HuH-7.5 (cell line): ENCODE data around the gene GTF3C6.
"Not testable (repeated sequence)": the region's sequence is repeated elsewhere in the genome, so short reads cannot be mapped to it uniquely, and the experiment has no call there.

Experiments used
- DNase-seq: peaks from one replicate; pipeline ENCODE4 v3.0.0; 2011; ENCODE audit warnings: low spot score

The GTF3C6 gene

DNA sequence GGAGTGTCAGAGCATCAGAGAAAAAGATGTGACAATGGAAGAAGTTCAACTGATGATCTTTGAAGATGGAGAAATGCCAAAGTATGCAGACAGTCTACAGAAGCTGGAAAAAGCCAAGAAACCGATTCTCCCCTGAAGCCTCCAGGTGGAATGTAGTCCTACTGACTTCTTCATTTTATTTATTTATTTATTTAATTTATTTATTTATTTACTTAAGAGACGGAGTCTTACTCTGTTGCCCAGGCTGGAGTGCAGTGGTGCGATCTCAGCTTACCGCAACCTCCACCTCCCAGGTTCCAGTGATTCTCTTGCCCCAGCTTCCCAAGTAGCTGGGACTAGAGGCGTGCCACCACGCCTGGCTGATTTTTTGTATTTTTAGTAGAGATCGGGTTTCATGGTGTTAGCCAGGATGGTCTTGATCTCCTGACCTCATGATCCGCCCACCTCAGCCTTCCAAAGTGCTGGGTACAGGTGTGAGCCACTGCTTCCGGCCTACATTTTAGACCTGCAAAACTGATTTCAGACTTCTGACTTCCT is 21.1 kb downstream of the GTF3C6 start:
- DNase-seq: no peak

DNA sequence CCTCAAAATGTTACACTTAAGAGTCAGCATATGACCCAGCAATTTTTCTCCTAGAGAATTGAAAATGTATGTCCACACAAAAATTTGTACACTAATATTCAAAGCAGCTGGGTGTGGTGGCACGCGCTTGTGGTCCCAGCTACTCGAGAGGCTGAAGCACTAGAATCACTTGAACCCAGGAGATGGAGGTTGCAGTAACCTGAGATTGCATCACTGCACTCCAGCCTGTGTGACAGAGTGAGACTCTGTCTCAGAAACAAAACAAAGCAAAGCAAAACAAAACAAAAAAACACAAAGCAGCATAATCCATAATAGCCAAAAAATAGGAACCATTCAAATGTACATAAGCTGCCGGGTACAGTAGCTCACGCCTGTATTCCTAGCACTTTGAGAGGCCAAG is 21.7 kb downstream of the GTF3C6 start:
- DNase-seq: no peak

DNA sequence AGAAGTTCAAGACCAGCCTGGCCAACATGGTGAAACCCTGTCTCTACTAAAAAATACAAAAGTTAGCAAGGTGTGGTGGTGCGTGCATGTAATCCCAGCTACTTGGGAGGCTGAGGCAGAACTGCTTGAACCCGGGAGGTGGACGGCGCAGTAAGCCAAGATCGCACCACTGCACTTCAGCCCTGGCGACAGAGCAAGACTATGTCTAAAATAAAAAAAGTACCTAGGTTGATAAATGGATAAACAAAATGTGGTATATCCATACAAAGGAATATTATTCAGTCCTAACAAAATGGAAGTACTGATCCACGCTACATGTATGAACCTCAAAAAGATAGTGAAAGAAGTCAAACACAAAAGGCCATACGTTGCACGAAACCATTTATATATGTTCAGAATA is 22.1 kb downstream of the GTF3C6 start:
- no peak for DNase-seq

DNA sequence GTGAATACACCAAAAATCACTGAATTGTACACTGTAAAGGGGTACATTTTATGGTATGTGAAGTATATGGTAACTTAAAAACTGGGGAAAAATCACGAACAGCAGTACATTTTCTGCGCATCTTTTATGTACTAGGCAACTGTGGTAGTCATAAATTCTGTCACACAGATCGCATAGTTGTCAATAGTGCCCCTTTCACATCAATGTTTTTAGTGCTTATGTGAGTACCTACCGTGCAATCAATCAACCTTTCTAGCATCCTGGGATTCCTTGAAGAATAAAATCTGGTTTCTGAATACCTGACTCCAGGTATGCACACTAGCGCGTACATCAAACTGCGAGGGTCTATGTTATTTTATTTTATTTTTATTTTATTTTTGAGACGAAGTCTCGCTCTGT is 22.7 kb downstream of the GTF3C6 start:
- DNase-seq: no peak

DNA sequence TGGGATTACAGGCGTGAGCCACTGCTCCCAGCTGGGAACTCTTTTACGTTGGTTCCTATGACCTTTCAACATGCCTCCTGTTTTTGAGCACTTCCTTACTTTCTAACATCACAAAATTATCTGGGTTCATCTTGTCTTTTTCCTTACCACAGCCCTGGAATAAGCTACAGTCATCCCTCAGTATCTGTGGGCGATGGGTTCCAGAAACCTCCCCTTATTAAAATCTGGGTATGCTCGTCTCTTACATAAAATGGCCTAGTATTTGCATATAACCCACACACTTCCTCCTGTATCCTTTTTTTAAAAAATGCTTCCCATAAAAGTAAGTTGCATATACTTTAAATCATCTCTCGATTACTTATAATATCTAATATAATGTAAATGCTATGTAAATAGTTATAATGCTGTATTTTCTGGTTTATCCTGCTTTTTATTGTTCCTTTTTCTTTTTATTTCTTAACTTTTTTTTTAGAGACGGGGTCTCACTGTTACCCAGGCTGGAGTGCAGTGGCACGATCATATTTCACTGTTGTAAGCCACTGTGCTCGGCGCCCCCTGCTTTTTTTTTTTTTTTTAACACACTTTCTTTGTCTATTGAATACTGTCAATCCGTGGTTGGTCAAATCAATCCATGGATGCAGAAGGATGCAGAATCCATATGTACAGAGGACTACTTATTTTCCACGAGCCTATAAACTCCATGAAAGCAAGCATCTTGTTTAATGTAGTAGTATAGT is 32.5 kb downstream of the GTF3C6 start:
- DNase-seq: no peak

DNA sequence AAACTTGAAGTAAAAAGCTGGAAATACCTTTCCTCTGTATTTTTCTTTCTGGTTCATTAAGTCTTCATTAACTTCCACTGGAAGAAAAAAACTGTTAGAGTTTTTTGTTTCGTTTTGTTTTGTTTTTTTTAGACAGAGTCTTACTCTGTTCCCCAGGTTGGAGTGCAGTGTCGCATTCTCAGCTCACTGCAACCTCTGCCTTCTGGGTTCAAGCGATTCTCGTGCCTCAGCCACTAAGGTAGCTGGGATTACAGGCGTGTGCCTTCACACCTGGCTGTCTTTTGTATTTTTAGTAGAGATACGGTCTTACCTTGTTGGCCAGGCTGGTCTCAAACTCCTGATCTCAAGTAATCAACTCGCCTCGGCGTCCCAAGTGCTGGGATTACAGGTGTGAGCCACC is 38.2 kb downstream of the GTF3C6 start:
- no peak for DNase-seq

DNA sequence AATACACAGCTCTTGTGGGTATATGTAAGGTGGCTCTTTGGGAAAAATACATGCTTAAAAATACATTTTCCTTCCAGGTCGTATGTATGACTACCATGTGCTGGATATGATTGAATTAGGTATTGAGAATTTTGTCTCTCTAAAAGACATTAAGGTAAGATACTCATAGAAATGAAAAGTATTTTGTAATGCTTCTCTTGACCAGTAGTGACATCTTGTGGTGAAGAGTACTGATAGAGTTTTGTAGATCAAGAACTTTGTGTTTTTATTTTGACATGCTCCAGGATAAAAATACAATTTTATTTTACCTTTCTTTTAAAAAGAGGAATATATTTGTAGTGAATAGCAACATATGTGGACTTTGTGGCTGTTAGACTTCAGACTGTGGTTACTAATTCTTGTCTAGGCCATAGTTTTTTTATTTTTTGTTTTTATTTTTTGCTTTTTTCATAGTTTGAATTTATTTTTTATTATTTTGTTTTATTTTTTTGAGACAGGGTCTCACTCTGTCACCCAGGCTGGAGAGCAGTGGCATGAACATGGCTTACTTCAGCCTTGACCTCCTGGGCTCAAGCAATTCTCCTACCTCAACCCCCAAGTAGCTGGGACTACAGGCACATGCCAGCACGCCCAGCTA is 41.2 kb downstream of the GTF3C6 start:
- no peak for DNase-seq

DNA sequence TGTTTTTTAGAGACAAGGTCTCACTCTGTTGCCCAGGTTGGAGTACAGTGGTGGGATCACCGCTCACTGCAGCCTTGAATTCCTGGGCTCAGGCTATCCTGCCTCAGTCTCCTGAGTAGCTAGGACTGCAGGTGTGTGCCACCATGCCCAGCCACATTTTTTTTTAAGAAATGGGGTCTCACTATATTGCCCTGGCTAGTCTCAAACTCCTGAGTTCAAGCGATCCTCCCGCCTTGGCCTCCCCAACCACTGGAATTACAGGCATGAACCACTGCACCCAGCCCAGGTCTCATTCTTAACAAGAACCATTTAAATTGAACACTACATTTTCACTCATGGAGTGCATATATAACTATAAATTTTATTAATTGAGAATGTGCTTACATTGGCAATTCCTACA is 43.8 kb downstream of the GTF3C6 start:
- no peak for DNase-seq

DNA sequence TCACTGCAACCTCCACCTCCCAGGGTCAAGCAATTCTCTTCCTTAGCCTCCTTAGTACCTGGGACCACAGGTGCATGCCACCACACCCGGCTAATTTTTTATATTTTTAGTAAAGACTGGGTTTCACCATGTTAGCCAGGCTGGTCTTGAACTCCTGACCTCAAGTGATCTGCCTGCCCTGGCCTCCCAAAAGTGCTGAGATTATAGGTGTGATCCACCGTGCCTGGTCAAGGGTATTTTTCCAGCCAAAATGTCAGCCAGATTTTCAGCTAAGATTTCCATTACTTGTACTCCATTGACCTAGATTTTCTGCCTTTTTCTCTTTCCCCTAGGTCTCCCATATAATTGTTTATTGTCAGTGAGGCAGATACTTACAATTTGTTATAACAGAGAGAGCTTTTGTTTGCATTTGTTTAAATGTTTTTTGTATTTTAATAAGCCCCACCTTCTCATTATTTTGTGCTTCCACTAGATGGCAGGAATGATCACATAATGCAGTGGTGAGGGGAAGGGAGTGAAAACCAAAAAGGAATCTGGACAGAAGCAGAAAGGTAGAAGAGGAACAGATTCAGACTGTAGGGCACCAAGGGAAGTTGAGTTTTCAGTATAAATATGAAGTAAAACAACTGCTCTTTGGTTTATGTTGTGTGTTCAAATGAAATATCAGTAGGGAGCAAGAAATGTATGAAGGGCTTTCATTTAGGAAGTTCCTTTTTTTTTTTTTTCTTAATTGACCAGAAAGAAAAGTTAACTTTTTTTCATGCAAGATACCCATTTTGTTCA is 53.0 kb downstream of the GTF3C6 start:
- peak; percentile 59 for DNase-seq

DNA sequence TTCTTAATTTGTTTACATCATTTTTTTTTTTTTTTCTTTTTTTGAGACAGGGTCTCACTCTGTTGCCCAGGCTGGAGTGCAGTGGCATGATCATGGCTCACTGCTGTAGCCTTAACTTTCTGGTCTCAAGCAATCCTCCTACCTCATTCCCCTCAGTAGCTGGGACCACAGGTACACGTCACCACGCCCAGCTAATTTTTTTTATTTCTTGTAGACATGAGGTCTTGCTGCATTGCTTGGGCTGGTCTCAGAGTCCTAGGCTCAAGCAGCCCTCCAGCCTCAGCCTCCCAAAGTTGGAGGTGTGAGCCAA is 53.6 kb downstream of the GTF3C6 start:
- no peak for DNase-seq

DNA sequence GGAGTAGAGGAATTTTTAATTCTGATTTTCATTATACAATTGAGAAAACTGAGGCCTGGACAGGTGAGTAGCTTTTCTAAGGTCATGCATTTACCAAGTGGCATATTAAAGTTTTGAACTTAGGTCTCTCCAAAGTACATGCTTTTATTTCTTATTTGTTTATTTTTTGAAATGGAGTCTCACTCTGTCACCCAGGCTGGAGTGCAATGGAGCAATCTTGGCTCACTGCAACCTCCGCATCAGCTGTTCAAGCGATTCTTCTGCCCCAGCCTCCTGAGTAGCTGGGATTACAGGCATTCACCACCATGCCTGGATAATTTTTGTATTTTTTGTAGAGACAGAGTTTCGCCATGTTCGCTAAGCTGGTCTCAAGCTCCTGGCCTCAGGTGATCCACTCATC is 54.0 kb downstream of the GTF3C6 start:
- not testable (repeated sequence) for DNase-seq

DNA sequence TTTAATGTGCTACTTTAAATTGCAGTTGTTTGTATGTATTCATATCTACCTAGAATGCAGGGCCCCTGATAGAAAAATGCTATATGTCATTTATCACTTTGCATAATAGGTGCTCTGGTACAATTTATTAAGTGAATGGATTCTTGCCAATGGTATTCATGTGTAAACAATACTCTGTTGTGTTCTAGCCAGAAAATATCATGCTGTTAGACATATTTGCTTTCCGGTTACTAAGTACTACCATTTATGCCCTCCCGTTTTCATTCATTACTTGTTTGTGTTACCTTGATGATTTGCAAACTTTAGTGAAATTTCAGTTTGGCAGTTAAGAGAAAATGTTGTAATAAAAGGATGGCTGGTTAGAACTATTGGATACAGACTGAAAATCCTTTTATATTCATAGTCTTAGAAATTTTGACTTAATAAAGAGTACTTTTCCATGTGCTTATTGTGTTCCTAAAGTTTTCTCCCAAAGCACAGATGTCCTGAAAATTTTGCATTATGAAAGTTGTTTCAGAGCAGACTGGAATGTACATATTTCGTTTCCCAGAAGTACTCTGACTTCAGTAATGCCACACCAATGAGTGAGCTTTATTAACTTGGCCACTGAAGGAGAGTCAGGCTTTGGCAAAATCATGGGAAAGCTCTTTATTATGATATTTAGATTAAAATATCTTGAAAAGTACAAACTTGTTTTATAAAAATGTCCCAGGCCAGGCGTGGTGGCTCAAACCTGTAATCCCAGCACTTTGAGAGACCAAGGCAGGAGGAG is 54.8 kb downstream of the GTF3C6 start:
- DNase-seq: no peak

DNA sequence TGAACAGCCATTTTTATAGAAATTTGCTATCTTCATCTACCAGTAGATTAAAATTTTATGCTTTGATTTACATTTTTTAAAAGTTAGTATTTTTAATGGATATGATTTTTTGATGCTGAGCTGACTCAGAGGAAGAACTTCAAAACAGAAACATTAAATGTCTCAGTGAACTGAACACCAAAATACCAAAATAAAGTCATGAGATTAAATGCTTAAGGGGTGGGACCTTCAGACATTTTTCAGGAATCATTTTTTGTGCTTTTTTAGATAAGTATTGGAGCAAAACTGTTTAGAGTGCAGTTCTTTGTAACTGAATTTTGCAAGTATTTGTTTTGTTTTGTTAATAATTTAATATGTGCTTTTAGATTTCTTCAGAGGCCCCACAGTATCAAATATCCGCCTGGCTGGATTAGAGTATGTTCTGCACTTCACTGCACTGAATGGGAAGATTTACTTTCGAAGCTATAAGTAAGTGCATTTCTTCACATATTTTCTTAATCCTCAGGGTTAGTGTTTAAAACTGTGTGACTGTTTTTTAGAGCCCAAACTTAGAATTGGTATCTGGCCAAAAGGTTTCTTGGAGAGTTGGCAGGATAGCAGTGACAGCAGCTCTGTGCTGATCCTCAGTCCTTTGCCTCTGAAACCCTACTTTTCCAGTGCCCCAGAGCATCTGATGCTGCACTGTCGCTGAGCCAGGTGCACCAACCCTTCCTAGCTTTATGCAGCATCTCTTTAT is 57.1 kb downstream of the GTF3C6 start:
- no peak for DNase-seq

DNA sequence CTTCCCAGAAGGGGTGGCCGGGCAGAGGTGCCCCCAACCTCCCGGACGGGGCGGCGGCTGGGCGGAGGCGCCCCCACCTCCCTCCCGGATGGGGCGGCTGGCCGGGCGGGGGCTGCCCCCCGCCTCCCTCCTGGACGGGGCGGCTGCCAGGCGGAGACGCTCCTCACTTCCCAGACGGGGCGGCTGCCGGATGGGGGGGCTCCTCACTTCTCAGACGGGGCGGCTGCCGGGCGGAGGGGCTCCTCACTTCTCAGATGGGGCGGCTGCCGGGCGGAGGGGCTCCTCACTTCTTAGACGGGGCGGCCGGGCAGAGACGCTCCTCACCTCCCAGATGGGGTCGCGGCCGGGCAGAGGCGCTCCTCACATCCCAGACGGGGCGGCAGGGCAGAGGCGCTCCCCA is 58.7 kb downstream of the GTF3C6 start:
- not testable (repeated sequence) for DNase-seq
